Osteocyte (in vitro differentiated cells): Measurements from ENCODE around the gene CXXC5. TPM values are rescaled to one million over a fixed set of nuclear protein-coding genes. Genes with fewer than 3 reads are reported as not detected.

Source experiments
- DNase-seq: peaks from one replicate; pipeline ENCODE4 v3.0.0; 2021; ENCODE audit warnings: mixed read lengths; ENCODE audit not compliant: unreplicated experiment; ENCODE audit errors: extremely low spot score
- H3K27ac Mint-ChIP-seq: one replicate; pipeline ENCODE4 v1.8.0; 2021; ENCODE audit warnings: mild to moderate bottlenecking, mixed read lengths; ENCODE audit not compliant: unreplicated experiment
- H3K27me3 Mint-ChIP-seq: one replicate; pipeline ENCODE4 v1.8.0; 2021; ENCODE audit warnings: mixed read lengths; ENCODE audit not compliant: unreplicated experiment
- H3K36me3 Mint-ChIP-seq: one replicate; pipeline ENCODE4 v1.8.0; 2021; ENCODE audit warnings: mixed read lengths; ENCODE audit not compliant: unreplicated experiment
- H3K4me1 Mint-ChIP-seq: one replicate; pipeline ENCODE4 v1.8.0; 2021; ENCODE audit warnings: mixed read lengths; ENCODE audit not compliant: unreplicated experiment
- H3K4me3 Mint-ChIP-seq: one replicate; pipeline ENCODE4 v1.8.0; 2021; ENCODE audit warnings: mild to moderate bottlenecking, moderate library complexity, mixed read lengths; ENCODE audit not compliant: unreplicated experiment
- H3K9me3 Mint-ChIP-seq: one replicate; pipeline ENCODE4 v1.8.0; 2021; ENCODE audit warnings: mixed read lengths; ENCODE audit not compliant: unreplicated experiment
- CTCF ChIP-seq: fragments of 200-600 bp; sonication (generic); IDR thresholded peaks from 2 replicates; pipeline ENCODE4 v1.5.0; 2021; ENCODE audit warnings: antibody characterized with exemption, mild to moderate bottlenecking, moderate library complexity
- total RNA-seq: library from RNA; stranded (reverse); gene quantifications from 2 replicates; pipeline ENCODE4 v1.2.1, GENCODE V29; 2021

CXXC5 gene
- total RNA-seq, 1 donor from 2014 or later: 259 TPM

- H3K4me3 Mint-ChIP-seq: peak overlapping the region; percentile 67
Observed at GRCh38 chr5:139660105-139660922, 12.2 kb downstream of the CXXC5 start.

GRCh38 chr5:139660923-139661814, 13.0 kb downstream of the CXXC5 start:
- Mint-ChIP-seq H3K36me3 (peaks cover 4% of the 10 kb centered on the region), H3K27ac (peak overlapping the region; percentile 95), H3K4me1 (peaks cover 85% of the 10 kb centered on the region), H3K27me3 (no peaks in the 10 kb centered on the region), H3K9me3 (no peaks in the 10 kb centered on the region), H3K4me3 (peak overlapping the region; percentile 56)
- DNase-seq: peak; percentile 94
- no peak for TF ChIP-seq CTCF

More at GRCh38 chr5:139660105-139660922, 12.2 kb downstream of the CXXC5 start:
- Mint-ChIP-seq H3K27ac (peak overlapping the region; percentile 95), H3K36me3 (peaks cover 4% of the 10 kb centered on the region), H3K27me3 (no peaks in the 10 kb centered on the region), H3K9me3 (no peaks in the 10 kb centered on the region), H3K4me1 (peaks cover 85% of the 10 kb centered on the region)
- peak; percentile 91 for DNase-seq
- no peak for TF ChIP-seq CTCF

DNA sequence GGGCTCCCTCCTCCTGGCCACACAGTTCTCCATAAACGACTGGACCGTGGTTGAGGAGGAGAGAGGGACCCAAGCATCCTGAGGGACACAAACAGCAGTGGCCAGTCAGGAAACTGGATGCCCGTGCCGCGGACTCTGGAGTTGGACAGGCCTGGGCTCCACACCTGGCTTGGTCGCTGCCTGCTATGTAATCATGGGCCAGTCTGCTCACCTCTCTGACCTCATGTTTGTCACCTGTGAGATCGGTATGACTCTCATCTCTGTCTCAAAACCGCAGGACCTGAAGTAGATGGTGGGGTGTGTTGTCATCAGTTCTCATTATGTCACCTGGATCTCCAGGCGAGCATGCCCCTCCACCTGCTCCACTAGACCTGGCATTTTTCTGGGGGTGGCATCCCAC, 14.5 kb downstream of the CXXC5 start:
- no peak for TF ChIP-seq CTCF
- Mint-ChIP-seq H3K27me3 (no peaks in the 10 kb centered on the region), H3K9me3 (no peaks in the 10 kb centered on the region), H3K4me1 (peaks cover 85% of the 10 kb centered on the region), H3K27ac (peak overlapping the region; percentile 95), H3K36me3 (no peaks in the 10 kb centered on the region), H3K4me3 (no peak overlapping the region)
- DNase-seq: no peak

DNA sequence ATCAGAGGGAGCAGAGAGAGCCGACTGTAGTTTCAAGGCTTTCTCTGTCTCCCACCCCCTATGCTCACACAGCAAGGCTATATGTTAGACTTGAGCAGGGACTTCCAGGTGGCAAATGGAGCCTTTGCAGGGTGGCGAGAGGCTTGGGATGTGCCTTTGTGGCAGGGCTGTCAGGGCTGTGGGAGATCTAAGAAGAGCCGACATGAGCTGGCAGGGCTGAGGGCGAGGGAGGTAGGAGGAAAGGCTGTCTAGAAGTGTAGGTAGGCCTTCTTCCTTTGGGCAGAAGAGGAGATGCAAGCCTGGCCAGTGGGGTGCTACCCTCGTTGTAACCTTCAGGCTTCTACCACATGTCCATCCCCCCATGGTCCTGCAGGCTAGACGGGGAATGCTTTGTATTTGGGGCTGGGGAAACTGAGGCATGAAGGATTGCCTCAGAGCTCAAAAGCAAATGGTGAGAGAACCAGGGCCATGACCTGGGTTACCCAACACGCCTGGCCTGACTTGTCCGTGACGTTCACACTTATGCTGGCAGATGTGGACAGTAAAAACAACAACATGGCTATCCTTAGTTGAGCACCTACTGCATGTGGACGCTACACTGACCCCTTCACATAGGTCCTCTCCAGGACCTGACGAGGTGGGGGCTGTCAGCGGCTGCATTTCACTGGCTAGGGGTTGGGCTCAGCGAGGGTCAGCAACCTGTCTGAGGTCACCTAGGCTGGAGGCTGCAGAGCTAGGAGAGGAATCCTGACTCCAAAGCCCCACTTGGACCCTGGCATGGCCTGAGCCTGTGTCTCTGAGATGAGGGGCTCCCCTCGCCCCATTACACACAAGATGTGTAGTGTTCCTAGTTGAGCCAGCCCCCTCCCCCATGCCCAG, 15.3 kb downstream of the CXXC5 start:
- peak overlapping the region; percentile 60 for H3K27ac Mint-ChIP-seq
- no peaks in the 10 kb centered on the region for H3K36me3 Mint-ChIP-seq
- no peaks in the 10 kb centered on the region for H3K9me3 Mint-ChIP-seq
- H3K4me1 Mint-ChIP-seq: peaks cover 83% of the 10 kb centered on the region
- H3K4me3 Mint-ChIP-seq: no peak overlapping the region
- no peaks in the 10 kb centered on the region for H3K27me3 Mint-ChIP-seq
- TF ChIP-seq CTCF: no peak
- DNase-seq: no peak
